KMS-11 (cell line): ENCODE measurements around the gene CBX1.
A peak's percentile ranks its signal among the peaks of the same experiment; 100 is the strongest.

ENCODE experiments used
- H2AFZ ChIP-seq: fragments of 200-600 bp; sonication (generic); 2 replicates; pipeline ENCODE4 v1.6.1; 2016; ENCODE audit warnings: antibody characterized with exemption, mixed run types, low read depth
- H3K27ac ChIP-seq: fragments of 200-600 bp; sonication (generic); 2 replicates; pipeline ENCODE4 v1.6.1; 2016; ENCODE audit warnings: mild to moderate bottlenecking, mixed run types
- H3K27me3 ChIP-seq: fragments of 200-600 bp; sonication (generic); 2 replicates; pipeline ENCODE4 v1.6.1; 2017; ENCODE audit warnings: mild to moderate bottlenecking, low read depth, mixed run types, moderate library complexity; ENCODE audit not compliant: insufficient read depth
- H3K36me3 ChIP-seq: fragments of 200-600 bp; sonication (generic); 2 replicates; pipeline ENCODE4 v1.6.1; 2017; ENCODE audit warnings: mild to moderate bottlenecking, mixed run types; ENCODE audit not compliant: insufficient read depth
- H3K4me1 ChIP-seq: fragments of 200-600 bp; sonication (generic); 2 replicates; pipeline ENCODE4 v1.6.1; 2016; ENCODE audit warnings: mild to moderate bottlenecking, low read depth, mixed run types; ENCODE audit not compliant: poor library complexity, severe bottlenecking
- H3K4me2 ChIP-seq: fragments of 200-600 bp; sonication (generic); 2 replicates; pipeline ENCODE4 v1.7.0; 2016; ENCODE audit warnings: mild to moderate bottlenecking, mixed run types
- H3K4me3 ChIP-seq: fragments of 200-600 bp; sonication (generic); IDR thresholded peaks from 2 replicates; pipeline ENCODE4 v1.6.1; 2017; ENCODE audit warnings: low read depth, low read length, mixed read lengths; ENCODE audit not compliant: insufficient read depth
- H3K79me2 ChIP-seq: fragments of 200-600 bp; sonication (generic); 2 replicates; pipeline ENCODE4 v1.6.1; 2016; ENCODE audit warnings: low read depth, mixed run types; ENCODE audit not compliant: insufficient read depth
- H3K9ac ChIP-seq: fragments of 200-600 bp; sonication (generic); 2 replicates; pipeline ENCODE4 v1.6.1; 2016; ENCODE audit warnings: mild to moderate bottlenecking, mixed run types
- H4K20me1 ChIP-seq: fragments of 200-600 bp; sonication (generic); 2 replicates; pipeline ENCODE4 v1.6.1; 2016; ENCODE audit warnings: mild to moderate bottlenecking, mixed run types; ENCODE audit not compliant: insufficient read depth
- TF ChIP-seq, protein P1 (sequence below): fragments of 200-600 bp; sonication (generic); conservative IDR thresholded peaks from 2 replicates; pipeline ENCODE4 v1.6.1; 2017; ENCODE audit warnings: low read depth, mild to moderate bottlenecking, antibody characterized with exemption, low read length, moderate library complexity, mixed read lengths

CBX1 gene

DNA sequence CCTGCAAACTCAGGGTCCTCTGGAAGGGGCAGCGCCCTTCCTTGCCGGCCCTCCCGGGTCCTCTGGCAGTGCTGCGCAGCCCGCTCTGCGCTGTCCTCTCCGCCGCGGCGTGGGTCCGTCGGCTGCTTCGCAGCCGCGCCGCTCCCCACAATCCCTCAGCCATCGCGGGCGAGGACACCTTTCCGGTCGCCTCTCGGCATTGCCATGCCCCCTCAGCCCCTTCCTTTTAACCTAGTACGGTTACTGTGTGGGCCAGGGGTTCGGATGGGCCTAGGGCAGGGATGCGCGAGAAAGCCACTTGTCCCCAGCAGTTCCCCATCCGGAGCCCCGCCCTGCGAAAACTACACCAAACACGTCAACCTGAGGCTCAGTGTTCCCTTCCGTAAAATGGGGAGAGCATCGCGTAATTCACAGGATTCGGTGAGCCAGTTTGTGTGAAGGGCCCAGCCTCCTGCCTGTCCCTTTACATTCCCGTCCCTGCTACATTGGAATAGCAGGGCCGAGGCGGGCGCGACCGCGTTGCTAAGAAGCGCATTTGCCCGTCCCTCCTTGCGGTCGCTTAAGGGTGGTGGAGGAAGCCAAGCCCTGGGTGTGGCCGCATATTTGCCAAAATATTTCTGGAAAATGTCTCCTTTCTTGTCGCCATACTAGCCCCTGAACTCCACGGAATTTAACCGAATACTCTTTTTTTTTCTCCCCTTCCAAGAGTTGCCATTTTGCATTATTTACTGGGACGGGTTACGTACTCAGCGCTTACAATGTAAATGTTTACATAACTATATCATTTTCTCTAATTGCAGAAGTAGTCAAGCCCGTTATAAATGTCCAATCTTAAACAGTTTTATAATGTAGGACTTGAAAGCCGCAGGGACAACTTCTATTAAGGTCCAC is 76.9 kb downstream of the CBX1 start:
- no peaks in the 10 kb centered on the region for H3K27me3 ChIP-seq
- H3K4me3 ChIP-seq: no peak overlapping the region
- no peaks in the 10 kb centered on the region for H3K36me3 ChIP-seq
- TF ChIP-seq, protein P1, sequence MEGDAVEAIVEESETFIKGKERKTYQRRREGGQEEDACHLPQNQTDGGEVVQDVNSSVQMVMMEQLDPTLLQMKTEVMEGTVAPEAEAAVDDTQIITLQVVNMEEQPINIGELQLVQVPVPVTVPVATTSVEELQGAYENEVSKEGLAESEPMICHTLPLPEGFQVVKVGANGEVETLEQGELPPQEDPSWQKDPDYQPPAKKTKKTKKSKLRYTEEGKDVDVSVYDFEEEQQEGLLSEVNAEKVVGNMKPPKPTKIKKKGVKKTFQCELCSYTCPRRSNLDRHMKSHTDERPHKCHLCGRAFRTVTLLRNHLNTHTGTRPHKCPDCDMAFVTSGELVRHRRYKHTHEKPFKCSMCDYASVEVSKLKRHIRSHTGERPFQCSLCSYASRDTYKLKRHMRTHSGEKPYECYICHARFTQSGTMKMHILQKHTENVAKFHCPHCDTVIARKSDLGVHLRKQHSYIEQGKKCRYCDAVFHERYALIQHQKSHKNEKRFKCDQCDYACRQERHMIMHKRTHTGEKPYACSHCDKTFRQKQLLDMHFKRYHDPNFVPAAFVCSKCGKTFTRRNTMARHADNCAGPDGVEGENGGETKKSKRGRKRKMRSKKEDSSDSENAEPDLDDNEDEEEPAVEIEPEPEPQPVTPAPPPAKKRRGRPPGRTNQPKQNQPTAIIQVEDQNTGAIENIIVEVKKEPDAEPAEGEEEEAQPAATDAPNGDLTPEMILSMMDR: no peak
- peak overlapping the region; percentile 28; the same call in 1 of the 2 replicates for H3K27ac ChIP-seq
- no peaks in the 10 kb centered on the region for H4K20me1 ChIP-seq
- H3K9ac ChIP-seq: peak overlapping the region; percentile 53; the same call in 1 of the 2 replicates
- H3K4me2 ChIP-seq: peak overlapping the region; percentile 60
- H2AFZ ChIP-seq: peak overlapping the region; percentile 93
- no peaks in the 10 kb centered on the region for H3K79me2 ChIP-seq
- peaks cover 28% of the 10 kb centered on the region for H3K4me1 ChIP-seq

DNA sequence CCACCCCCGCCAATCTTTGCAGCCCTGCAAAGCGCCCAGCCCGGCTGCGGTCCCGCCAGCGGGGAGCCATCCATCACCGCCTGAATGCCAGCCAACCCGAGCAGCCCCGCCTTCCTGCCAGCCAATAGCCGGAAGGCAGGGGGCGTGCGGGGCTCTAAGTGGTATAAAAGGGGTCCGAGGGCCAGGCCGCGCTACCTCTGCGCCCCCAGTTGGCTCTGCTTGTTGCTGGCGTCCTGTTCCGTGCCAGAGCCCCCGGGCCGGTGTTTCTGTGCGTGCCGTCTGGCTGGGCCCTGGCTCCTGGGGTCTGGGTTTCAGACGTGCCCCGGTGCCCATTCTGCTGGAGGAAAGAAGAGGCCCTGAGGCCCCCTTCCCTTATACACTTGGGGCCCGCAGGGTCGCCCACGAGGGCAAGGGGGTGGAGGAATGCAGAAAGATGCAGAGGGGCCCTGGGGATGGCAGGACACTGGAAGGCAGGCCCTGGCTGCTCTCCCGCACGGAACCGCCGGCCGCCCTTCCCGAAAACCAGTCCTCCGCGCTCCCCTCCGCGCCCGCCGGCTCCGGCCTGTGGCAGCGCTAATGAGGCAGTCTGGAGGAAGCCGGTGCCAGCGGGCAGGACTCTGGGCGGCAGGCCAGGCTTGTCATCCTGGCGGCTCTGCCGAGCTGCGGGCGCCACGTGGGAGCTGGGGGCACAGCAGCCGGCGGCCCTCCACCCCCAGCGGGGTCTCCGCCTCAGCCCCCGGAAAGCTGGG is 77.7 kb downstream of the CBX1 start:
- H3K4me3 ChIP-seq: no peak overlapping the region
- H4K20me1 ChIP-seq: no peaks in the 10 kb centered on the region
- H3K4me2 ChIP-seq: peak overlapping the region; percentile 60
- TF ChIP-seq, protein P1: peak; percentile 52
- no peaks in the 10 kb centered on the region for H3K36me3 ChIP-seq
- peak overlapping the region; percentile 28; the same call in 1 of the 2 replicates for H3K27ac ChIP-seq
- no peaks in the 10 kb centered on the region for H3K79me2 ChIP-seq
- no peaks in the 10 kb centered on the region for H3K27me3 ChIP-seq
- H3K9ac ChIP-seq: peak overlapping the region; percentile 53; the same call in 1 of the 2 replicates
- peaks cover 30% of the 10 kb centered on the region for H3K4me1 ChIP-seq
- peak overlapping the region; percentile 93 for H2AFZ ChIP-seq

DNA sequence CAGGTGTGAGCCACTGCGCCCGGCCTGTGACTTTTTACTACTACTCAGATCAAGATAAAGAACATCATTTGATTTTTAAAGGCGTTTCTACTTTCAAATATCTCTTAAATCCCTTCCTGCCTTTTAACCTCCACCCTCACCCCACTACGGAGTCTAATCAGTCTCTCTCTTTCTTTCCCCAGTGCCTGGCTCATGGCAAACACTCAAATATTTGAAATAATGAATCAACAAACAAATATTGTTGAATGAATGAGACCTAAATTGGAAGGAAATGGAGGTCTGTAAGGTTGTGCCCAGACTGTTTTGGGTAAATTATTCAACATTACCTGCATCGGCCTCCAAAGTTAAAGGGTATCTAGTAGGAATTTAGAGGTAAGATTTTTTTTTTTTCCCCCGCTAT is 78.4 kb downstream of the CBX1 start:
- Histone ChIP-seq H2AFZ (peak overlapping the region; percentile 93), H3K4me3 (no peak overlapping the region), H3K4me1 (peaks cover 37% of the 10 kb centered on the region), H3K79me2 (no peaks in the 10 kb centered on the region), H3K27ac (no peak overlapping the region), H3K4me2 (peak overlapping the region; percentile 60), H3K9ac (no peak overlapping the region), H4K20me1 (no peaks in the 10 kb centered on the region), H3K36me3 (no peaks in the 10 kb centered on the region), H3K27me3 (no peaks in the 10 kb centered on the region)
- TF ChIP-seq, protein P1: no peak

DNA sequence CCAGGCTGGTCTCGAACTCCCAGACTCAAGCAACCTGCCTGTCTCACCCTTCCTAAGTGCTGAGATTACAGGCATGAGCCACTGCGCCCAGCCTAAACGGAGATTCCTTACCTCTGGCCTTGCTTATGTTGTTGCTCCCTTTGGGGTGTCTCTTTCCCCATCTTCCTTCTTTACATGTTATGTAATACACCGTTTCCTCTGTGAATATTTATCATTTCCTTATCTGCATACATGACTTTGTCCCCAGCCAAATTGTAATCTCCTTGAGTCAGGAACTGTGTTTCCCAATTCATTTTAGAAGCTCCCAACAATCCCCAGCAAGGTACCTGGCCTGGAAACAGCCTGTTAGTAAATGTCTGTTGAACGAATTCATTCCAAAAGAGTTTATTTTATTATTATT is 79.3 kb downstream of the CBX1 start:
- H4K20me1 ChIP-seq: no peaks in the 10 kb centered on the region
- H3K27ac ChIP-seq: no peak overlapping the region
- H3K27me3 ChIP-seq: no peaks in the 10 kb centered on the region
- TF ChIP-seq, protein P1: no peak
- H3K36me3 ChIP-seq: no peaks in the 10 kb centered on the region
- no peak overlapping the region for H2AFZ ChIP-seq
- no peaks in the 10 kb centered on the region for H3K79me2 ChIP-seq
- H3K9ac ChIP-seq: no peak overlapping the region
- no peak overlapping the region for H3K4me3 ChIP-seq
- no peak overlapping the region for H3K4me2 ChIP-seq
- H3K4me1 ChIP-seq: peaks cover 46% of the 10 kb centered on the region
